Measurements from ENCODE around the gene S100A12.

Gene S100A12

GRCh38 chr1:153343040-153343681 lies 32.3 kb downstream of the S100A12 start:
- TF ChIP-seq CTCF (IDR thresholded peaks at IDR 0.05), result no peak

GRCh38 chr1:153342178-153342577 lies 33.2 kb downstream of the S100A12 start:
- TF ChIP-seq CTCF (IDR thresholded peaks at IDR 0.05), result no peak

GRCh38 chr1:153341431-153341934 lies 33.9 kb downstream of the S100A12 start:
- no peak for TF ChIP-seq CTCF (IDR thresholded peaks at IDR 0.05)

- TF ChIP-seq CTCF (IDR thresholded peaks at IDR 0.05), result no peak
Measured at GRCh38 chr1:153340356-153340755, 35.1 kb downstream of the S100A12 start.

GRCh38 chr1:153339802-153340201 lies 35.6 kb downstream of the S100A12 start:
- no peak for TF ChIP-seq CTCF (IDR thresholded peaks at IDR 0.05)

GRCh38 chr1:153337980-153338853 lies 37.2 kb downstream of the S100A12 start:
- no peak for TF ChIP-seq CTCF (IDR thresholded peaks at IDR 0.05)

GRCh38 chr1:153336650-153337049 lies 38.8 kb downstream of the S100A12 start:
- TF ChIP-seq CTCF (IDR thresholded peaks at IDR 0.05), result no peak

All from LNCAP (cell line).